Measurements from ENCODE around the gene TNKS1BP1.

DNA sequence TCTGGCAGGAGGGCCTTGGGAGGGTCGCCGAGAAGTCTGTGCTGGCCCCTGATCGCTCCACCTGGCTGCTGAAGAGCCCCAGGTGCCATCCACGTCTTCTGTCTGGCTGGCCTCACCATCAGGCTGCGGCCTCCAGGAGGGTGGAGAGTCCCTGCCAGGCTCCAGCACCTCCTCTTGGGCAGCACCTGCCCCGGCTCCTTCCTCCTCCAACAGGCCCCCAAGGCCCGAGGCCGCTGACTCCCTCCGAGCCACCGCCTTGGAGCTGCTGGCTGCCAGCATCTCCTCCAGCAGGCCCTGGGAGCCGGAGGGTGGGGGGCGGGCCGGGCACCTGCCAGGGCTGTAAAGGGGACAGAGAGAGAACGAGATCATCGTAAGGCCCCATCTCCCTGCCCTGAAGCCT is 22.3 kb downstream of the TNKS1BP1 start:
- TF ChIP-seq REST (IDR thresholded peaks at IDR 0.05; ENCODE audit: insufficient read depth in 1 of 2, low read depth in 2 of 2, low read length in 2 of 2): no peak
- no peak for TF ChIP-seq TAF1 (IDR thresholded peaks at IDR 0.05; ENCODE audit: borderline replicate concordance, insufficient read depth, low read length)
- TF ChIP-seq POLR2AphosphoS5 (IDR thresholded peaks at IDR 0.05; ENCODE audit: low read depth, low read length): no peak
